ENCODE measurements around the gene KCNQ1. TPM values are rescaled to one million over a fixed set of nuclear protein-coding genes. Genes with fewer than 3 reads are reported as not detected.

The KCNQ1 gene
- total and polyA plus RNA-seq, 4 donors, result 15.4 to 41.7 (median 26.2) TPM

DNA sequence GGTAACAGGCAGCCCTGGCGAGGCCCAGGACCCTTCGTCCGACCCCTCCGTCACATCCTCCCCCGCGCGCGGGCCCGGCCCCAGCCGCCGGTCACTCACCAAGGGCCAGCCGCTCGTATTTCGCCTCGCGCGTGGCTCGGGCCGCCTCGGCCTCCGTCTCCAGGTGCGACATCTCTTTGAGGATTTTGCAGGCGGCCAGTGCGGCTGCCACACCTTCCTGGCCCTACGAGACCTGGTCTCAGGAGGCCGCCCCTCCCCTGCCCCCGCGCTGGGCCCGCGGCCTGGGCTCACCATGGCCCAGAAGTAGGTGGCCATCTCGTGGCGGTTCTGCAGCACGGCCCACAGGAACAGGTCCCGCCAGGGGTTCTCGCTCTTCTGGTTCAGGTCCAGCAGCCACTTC, 30.2 kb upstream of the KCNQ1 start:
- no peaks in the 10 kb centered on the region for H3K9me3 ChIP-seq (ENCODE audit: control insufficient read depth in 4 of 4, insufficient read depth in 3 of 4, low read length in 3 of 4)
- no peak overlapping the region for H3K9ac ChIP-seq (ENCODE audit: insufficient read depth in 1 of 2, low read length in 2 of 2)
- peaks cover 0 to 13% (median 0%) of the 10 kb centered on the region in 5 donors for H3K4me1 ChIP-seq (ENCODE audit: control insufficient read depth in 5 of 5, insufficient read depth in 5 of 5, low read length in 5 of 5)
- 89 to 94% methylated on average over 35 of the region's 35 CpGs for WGBS, 2 donors
- ATAC-seq (ENCODE audit: insufficient read depth, low FRiP score) (no peak), DNase-seq (no peak)
- H3K4me3 ChIP-seq, result no peak overlapping the region
- no peaks in the 10 kb centered on the region for H3K36me3 ChIP-seq (ENCODE audit: control insufficient read depth in 4 of 4, insufficient read depth in 4 of 4, low read length in 4 of 4)
- no peak overlapping the region for H3K27ac ChIP-seq (ENCODE audit: low read depth in 1 of 2, low read length in 1 of 2)
- no peaks in the 10 kb centered on the region for H3K27me3 ChIP-seq (ENCODE audit: control insufficient read depth in 3 of 3, insufficient read depth in 3 of 3, low read length in 2 of 3)
- TF ChIP-seq, protein P1, sequence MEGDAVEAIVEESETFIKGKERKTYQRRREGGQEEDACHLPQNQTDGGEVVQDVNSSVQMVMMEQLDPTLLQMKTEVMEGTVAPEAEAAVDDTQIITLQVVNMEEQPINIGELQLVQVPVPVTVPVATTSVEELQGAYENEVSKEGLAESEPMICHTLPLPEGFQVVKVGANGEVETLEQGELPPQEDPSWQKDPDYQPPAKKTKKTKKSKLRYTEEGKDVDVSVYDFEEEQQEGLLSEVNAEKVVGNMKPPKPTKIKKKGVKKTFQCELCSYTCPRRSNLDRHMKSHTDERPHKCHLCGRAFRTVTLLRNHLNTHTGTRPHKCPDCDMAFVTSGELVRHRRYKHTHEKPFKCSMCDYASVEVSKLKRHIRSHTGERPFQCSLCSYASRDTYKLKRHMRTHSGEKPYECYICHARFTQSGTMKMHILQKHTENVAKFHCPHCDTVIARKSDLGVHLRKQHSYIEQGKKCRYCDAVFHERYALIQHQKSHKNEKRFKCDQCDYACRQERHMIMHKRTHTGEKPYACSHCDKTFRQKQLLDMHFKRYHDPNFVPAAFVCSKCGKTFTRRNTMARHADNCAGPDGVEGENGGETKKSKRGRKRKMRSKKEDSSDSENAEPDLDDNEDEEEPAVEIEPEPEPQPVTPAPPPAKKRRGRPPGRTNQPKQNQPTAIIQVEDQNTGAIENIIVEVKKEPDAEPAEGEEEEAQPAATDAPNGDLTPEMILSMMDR (IDR thresholded peaks at IDR 0.05; ENCODE audit: control extremely low read depth, extremely low read depth), result no peak

DNA sequence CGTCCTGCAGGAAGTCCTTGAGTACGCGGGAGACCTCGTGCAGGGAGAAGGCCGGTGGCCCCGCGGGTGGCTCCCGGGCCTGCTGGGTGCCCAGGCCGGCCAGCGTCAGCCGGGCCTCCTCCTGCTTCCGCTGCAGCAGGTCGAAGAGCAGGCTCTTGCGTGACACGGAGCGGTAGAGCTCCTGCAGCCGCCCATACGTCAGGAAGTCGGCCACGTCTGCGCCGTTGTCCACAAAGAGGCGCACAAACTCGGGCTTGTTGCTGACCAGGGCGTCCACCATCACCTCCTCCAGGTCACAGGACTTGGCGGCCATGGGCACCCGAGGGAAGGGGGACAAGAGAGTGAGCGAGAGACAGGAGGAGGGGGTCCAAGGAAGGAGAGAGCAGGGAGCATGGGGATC, 29.6 kb upstream of the KCNQ1 start:
- no peak for ATAC-seq (ENCODE audit: insufficient read depth, low FRiP score)
- H3K27me3 ChIP-seq (ENCODE audit: control insufficient read depth in 3 of 3, insufficient read depth in 3 of 3, low read length in 2 of 3), result no peaks in the 10 kb centered on the region

DNA sequence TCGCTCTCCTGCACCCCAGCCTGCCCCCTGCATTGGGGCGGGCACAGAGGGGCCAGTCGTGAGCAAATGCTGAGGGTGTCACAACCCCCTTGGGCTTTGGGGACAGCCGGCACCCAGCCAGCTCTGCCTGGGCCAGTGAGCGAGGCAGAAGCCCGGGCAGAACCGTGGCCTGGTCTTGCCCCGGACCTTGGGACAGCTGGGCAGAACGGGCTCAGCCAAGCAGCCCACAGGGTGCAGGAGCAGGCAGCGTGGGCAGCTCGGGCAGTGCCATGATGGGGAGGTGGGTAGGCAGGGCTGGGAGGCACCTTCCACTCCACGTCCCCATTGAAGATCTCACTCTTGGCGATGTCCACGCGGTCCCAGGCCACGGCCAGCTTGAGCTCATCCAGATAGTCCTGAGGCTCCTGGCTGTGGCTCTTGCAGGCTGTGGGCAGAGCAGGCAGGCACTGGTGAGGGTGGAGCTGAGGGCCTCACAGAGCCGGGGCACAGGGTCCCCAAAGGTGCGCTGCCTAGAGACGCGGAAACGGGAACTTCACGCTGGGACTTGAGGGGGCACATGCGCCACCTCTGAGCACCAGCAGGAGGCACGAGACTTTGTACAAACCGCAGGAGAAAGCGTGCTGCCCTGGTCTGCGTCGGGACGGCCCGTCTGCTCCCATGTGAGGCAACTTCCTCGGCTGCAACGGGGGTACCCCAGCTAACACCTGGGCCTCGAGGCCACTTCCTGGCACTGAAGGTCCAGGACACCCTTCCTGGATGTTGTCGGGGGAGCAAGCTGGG, 29.0 kb upstream of the KCNQ1 start:
- no peak for ATAC-seq (ENCODE audit: insufficient read depth, low FRiP score)
- TF ChIP-seq, protein P1 (IDR thresholded peaks at IDR 0.05; ENCODE audit: control extremely low read depth, extremely low read depth), result no peak
- Histone ChIP-seq H3K4me3 (no peak overlapping the region), H3K27me3 (ENCODE audit: control insufficient read depth in 3 of 3, insufficient read depth in 3 of 3, low read length in 2 of 3) (no peaks in the 10 kb centered on the region), H3K9me3 (ENCODE audit: control insufficient read depth in 4 of 4, insufficient read depth in 3 of 4, low read length in 3 of 4) (no peaks in the 10 kb centered on the region), H3K36me3 (ENCODE audit: control insufficient read depth in 4 of 4, insufficient read depth in 4 of 4, low read length in 4 of 4) (no peaks in the 10 kb centered on the region), H3K27ac (ENCODE audit: low read depth in 1 of 2, low read length in 1 of 2) (no peak overlapping the region), H3K4me1 (ENCODE audit: control insufficient read depth in 5 of 5, insufficient read depth in 5 of 5, low read length in 5 of 5) (peaks cover 0 to 8% (median 0%) of the 10 kb centered on the region in 5 donors), H3K9ac (ENCODE audit: insufficient read depth in 1 of 2, low read length in 2 of 2) (no peak overlapping the region)
- DNase-seq, result no peak
- 78 to 81% methylated on average over 34 of the region's 34 CpGs for WGBS, 2 donors

More for the DNA sequence above, 29.6 kb upstream of the KCNQ1 start:
- H3K9ac ChIP-seq (ENCODE audit: insufficient read depth in 1 of 2, low read length in 2 of 2), result no peak overlapping the region
- no peak overlapping the region for H3K4me3 ChIP-seq
- DNase-seq, result no peak
- H3K27ac ChIP-seq (ENCODE audit: low read depth in 1 of 2, low read length in 1 of 2), result no peak overlapping the region
- no peaks in the 10 kb centered on the region for H3K9me3 ChIP-seq (ENCODE audit: control insufficient read depth in 4 of 4, insufficient read depth in 3 of 4, low read length in 3 of 4)
- peaks cover 0 to 8% (median 1%) of the 10 kb centered on the region in 5 donors for H3K4me1 ChIP-seq (ENCODE audit: control insufficient read depth in 5 of 5, insufficient read depth in 5 of 5, low read length in 5 of 5)
- H3K36me3 ChIP-seq (ENCODE audit: control insufficient read depth in 4 of 4, insufficient read depth in 4 of 4, low read length in 4 of 4), result no peaks in the 10 kb centered on the region
- WGBS, 2 donors, result 87 to 92% methylated on average over 25 to 28 of the region's 28 CpGs
- TF ChIP-seq, protein P1 (IDR thresholded peaks at IDR 0.05; ENCODE audit: control extremely low read depth, extremely low read depth), result no peak
